Stimulated activated CD4-positive, alpha-beta T cell treated with anti-CD3 and anti-CD28 coated beads, Interleukin-12 subunit alpha, Interleukin-12 subunit beta, amount 100 ng/mL, for 48 hours (primary cell): ENCODE measurements around the gene GLIPR1L2.
"Not testable (repeated sequence)": the region's sequence is repeated elsewhere in the genome, so short reads cannot be mapped to it uniquely, and the experiment has no call there.

Experiments
- DNase-seq, 3 donors: peaks; one replicate each; pipeline ENCODE4 v3.0.0-alpha.2; 2020; ENCODE audit warnings: low read depth in 2 of 3, low spot score in 1 of 3

GLIPR1L2 gene

DNA sequence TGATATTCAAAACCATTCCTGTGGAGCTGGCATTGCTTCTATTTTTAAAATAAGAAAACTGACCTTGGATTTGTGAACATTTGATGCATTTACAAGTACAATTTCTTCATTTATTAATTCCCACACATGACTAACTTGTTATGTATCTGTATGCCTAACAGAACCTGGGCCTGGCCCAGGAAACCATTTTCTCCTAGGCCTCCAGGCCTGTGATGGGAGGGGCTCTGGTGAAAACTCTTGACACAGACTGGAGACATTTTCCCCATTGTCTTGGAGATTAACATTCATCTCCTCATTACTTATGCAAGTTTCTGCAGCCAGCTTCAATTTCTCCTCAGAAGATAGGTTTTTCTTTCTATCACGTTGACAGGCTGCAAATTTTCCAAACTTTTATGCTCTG lies 42.0 kb downstream of the GLIPR1L2 start:
- no peak for DNase-seq

DNA sequence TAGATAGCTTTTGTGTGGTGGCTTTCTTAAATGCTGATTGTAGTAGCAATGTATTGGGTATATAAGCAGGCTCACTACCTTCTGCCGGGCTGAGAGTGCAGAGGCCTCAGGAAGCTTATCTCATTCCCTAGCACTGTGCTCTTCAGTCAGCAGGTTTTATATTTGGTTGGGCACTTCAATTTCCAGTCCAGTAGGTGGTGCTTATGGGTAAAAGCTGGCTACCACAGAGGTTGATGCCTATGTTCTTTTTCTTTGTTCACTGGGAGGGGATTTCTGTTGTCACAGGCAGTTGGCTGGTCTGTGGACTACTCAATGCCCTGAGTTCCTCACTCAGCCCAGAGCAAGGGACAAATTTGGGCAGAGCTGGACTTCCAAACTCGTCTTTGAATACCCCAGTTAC lies 46.7 kb downstream of the GLIPR1L2 start:
- no peak for DNase-seq

DNA sequence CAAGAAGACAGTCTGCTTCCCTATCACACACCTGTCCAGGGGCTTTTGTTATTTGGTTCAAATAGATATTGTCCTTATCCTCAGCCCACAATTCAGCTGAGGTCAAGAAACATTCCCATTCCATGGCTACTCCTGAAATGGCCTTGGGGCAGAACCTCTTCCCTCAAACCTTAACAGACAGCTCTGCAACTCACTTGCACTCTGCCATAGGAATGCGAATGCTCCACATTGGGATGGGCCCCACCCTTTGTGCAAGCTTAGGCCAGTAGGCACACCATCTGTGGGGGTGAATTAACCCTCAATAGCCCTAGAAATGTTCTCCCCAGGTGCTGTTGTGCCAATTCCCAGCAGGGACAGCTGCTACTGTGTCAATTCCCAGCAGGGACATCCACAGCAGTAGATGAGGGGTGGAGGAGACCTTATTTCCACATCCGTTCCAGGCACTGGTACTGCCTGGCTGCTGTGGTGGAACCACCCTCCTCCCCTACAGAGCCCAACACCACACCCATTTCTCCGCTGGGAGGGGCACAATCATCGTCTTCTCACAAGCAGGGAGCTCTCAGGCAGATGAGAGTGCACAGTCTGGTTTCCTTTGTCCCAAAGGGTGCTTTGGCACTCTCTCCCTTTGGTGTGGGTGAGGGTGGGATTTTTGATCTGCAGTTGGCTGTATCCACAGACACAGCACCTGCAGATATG lies 47.3 kb downstream of the GLIPR1L2 start:
- DNase-seq: no peak

DNA sequence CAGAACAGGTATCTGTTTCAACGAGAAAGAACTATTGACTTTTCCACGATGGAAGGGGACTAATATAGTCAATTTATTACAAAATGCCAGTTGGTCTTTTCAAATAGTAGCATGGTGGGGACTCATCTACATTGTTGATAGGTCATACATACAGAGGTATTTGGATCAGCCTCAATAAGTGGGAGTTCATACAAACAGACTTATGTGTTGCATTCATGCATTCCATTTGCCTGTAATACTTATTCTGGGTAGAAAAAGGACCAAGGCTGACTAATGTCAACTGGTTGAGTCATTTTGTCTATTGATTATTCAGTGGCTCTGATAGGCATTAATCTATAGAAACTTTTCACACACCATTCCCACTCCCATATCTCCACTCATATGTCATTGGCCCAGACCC lies 48.2 kb downstream of the GLIPR1L2 start:
- no peak for DNase-seq

DNA sequence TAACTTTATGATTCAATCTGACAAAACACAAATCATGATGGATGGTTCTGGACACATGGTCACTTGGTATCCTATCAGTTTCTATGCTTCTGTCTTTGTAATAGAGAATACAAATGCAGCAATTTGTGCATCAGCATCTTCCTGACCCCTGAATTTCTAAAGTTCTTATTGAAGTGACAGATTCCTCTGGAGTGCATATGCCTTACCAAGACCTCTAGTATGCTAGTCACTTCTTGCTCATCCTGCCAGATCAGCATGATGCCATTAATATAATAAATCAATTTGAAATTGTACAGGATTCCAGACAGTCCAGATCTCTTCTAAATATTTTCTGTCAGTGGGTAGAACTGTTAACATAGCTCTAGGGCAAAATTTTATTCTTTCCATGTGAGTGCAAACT lies 49.0 kb downstream of the GLIPR1L2 start:
- DNase-seq: no peak

DNA sequence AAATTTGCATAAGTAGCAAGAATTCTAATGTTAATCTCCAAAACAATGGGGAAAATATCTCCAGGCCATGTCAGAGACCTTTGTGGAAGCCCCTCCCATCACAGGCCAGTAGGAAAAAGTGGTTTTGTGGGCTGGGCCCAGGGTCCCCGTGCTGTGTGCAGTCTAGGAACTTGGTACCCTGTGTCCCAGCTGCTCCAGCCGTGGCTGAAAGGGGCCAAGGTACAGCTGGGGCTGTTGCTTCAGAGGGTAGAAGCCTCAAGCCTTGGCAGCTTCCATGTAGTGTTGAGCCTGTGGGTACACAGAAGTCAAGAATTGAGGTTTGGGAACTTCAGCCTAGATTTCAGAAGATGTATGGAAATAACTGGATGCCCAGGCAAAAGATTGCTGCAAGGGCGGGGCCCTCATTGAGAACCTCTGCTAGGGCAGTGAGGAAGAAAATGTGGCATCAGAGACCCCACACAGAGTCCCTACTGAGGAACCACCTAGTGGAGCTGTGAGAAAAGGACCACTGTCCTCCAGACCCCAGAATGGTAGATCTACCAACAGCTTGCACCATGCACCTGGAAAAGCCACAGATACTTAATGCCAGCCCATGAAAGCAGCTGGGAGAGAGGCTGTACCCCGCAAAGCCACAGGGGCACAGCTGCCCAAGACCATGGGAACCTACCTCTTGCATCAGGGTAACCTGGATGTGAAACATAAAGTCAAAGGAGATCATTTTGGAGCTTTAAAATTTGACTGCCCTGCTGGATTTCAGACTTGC lies 51.0 kb downstream of the GLIPR1L2 start:
- not testable (repeated sequence) for DNase-seq

DNA sequence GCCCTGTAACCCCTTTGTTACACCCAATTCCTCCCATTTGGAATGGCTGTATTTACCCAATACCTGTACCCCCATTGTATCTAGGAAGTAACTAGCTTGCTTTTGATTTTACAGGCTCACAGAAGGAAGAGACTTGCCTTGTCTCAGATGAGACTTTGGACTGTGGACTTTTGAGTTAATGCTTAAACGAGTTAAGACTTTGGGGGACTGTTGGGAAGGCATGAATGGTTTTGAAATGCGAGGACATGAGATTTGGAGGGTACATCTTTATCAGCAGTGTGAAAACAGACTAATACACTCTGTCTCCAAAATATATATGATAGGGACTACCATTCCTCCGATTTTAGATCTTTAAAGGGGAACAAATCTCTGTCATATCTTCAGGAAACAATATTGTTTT lies 51.6 kb downstream of the GLIPR1L2 start:
- DNase-seq: not testable (repeated sequence)

DNA sequence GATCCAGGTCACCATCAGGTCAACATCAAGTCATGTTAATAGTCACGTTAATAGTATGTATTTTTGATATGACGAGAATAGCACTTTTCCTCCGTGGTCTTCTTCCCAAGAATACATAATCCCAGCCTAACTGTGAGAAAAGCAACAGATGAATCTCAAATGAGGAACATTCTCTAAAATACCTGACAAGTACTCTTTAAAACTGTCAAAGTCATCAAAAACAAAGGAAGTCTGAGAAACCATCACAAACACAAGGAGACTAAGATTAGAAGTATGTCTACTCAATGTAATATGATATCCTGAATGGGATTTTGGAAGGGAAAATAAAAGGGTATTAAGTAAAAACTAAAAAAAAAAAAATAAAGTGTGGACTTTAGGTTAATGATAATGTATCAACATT lies 52.8 kb downstream of the GLIPR1L2 start:
- no peak for DNase-seq

DNA sequence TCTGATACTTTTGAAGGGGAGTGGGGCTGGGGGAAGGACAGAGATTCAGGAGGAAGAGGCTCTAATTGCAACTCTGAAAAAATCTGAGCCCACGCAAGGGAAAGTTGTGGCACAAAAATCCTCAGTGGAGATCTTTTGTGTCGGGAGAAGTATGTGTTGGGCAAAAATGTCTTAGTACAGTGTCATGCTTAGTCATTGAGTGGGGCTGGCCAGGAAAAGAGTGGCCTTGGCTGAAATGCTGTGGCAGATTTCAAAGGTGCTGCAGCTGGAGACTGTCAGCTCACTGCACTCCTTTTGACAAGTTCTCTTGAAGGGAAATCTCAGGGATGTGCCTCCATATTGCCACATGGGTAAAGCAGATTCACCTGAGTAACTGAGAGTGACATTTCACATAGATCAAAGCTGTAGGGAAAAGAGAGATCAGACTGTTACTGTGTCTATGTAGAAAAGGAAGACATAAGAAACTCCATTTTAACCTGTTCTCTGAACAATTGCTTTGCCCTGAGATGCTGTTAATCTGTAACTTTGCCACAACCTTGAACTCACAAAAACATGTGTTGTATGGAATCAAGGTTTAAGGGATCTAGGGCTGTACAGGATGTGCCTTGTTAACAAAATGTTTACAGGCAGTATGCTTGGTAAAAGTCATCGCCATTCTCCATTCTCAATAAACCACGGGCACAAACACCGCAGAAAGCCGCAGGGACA lies 53.7 kb downstream of the GLIPR1L2 start:
- no peak for DNase-seq

DNA sequence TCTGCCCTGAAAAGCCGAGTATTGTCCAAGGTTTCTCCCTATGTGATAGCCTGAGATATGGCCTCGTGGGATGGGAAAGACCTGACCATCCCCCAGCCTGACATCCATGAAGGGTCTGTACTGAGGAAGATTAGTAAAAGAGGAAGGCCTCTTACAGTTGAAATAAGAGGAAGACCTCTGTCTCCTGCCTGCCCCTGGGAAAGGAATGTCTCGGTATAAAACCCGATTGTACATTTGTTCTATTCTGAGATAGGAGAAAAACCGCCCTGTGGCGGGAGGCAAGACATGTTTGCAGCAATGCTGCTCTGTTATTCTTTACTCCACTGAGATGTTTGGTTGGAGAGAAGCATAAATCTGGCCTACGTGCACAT lies 54.2 kb downstream of the GLIPR1L2 start:
- not testable (repeated sequence) for DNase-seq

DNA sequence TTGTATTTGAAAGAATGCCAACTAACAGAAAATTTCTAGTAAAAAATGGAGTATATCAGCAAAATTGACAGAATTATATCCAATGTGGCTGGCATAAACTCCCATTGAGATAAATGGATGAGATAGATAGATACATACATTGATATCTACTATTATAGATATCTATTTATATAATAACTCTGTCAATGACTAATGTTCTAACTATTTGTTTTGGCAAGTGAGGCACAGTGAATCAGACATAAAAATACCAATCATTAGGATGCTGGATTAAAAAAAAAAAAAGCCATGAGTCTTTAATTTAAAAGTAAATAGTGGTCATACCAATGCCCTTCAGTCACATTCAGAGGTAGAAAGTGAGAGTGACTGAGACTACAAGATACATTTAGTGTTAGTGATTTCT lies 56.0 kb downstream of the GLIPR1L2 start:
- DNase-seq: no peak

DNA sequence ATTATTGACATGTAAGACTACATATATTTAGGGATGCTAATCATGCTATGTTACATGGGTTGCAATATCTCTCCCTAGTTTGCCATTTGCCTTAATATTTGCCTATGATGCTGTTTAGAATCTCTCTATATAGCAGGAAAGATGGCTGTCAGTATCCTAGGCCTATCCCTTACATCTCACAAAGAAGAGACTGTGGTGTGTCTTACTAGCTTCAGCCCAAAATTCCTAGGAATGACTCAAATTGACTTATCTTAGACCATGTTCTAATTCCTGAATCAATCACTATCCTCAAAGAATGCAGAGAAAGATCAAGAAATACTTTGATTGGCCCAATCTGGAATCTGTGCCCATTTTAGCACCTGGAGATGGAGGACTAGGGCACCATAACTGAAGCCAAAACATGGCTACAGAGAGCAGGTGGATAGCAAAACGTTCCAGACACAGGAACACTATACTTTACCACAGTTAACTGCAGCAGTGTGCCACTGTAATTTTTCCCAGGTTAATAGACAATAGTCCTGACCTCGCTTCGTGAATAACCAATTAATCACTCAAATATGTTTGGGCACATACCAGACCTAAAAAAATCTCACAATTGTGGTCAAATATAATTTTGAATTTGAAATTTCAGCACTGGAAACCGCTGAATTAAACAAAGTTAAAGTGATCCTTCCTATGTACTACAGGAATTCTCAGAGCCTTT lies 57.0 kb downstream of the GLIPR1L2 start:
- no peak for DNase-seq

DNA sequence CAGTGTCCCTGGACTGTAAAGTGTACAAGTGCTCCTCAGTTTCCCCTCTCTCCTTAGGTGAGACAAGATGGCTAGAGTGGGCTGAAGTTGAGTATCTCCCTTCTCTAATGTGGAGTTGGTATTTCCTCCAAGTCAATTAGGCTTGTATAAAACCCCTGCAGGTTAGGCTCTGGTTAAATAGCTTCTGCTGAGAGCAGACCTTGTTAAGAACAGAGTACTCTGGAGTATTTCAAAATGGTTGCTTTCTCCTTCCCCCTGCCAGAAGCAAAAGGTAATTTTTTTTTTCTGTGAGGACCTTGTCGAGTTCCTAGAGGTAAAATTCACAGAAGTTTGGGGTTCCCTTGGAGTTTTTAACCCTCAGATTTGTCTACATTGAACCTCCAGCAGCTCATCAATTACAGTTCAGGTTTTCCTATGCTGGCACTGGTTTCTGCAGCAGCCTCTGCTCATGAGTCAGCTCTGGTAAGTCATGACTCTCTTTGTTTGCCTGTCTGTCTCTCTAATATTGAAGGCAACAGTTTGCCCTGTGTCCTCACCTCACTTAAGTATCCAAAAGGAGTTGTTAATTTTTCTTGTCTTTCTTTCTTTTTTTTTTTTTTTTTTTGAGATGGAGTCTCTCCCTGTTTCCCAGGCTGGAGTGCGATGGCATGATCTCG lies 61.9 kb downstream of the GLIPR1L2 start:
- DNase-seq: no peak

DNA sequence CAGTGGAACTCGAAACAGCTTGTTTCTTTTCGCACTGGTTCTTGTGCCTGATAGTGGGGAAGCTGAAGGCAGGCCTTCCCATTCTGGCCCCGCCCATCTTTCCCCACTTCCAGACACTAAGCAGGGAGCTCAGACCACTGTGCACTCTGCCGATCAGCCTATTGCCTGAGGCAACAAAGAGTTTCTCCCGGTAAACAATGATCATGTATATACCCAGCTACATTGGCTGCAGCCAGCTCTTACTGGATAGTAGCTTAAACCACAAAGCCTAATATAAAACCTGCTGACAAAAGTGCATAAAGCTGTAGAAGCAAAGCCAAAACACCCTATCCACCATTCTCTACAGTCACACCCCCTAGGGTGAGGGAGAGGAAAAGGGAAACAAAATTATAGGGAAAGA lies 65.0 kb downstream of the GLIPR1L2 start:
- DNase-seq: no peak

DNA sequence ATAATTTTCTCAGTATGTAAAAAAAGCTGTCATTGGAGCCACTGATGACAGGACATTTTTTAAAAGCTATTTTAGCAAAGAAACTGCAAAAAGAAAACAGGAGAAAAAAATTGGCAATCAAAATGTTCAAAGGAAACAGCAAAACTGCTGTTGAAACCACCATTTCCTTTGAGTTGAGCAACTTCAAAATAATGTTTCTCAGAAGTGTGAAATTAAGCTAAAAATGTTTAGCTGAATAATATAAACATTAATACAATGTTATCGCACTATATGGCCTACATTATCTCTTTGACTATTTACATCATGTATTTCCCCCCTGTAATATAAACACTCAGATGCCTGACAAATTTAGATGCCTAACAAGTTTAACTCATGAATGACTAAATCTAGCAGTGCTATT lies 66.3 kb downstream of the GLIPR1L2 start:
- no peak for DNase-seq

DNA sequence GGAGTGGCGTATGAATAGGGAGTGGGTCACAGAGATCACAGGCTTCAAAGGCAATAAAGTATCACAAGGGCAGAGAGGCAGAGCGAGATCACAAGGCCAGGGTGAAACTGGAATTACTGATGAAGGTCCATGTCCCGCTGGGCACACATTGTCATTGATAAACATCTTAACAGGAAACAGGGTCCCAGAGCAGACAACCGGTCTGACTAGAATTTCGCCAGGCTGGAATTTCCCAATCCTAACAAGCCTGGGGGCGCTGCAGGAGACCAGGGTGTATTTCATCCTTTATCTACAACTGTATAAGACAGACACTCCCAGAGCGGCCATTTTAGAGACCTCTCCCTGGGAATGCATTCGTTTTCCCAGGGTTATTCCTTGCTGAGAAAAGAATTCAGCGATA lies 67.0 kb downstream of the GLIPR1L2 start:
- not testable (repeated sequence) for DNase-seq

DNA sequence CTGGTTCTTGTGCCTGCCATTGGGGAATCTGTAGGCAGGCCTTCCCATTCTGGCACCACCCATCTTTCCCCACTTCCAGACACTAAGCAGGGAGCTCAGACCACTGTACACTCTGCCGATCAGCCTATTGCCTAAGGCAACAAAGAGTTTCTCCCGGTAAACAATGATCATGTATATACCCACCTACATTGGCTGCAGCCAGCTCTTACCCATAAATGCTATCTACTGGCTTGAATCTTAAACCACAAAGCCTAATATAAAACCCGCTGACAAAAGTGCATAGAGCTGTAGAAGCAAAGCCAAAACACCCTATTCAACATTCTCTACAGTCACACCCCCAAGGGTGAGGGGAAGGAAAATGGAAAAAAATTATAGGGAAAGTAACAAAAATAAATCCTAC lies 68.9 kb downstream of the GLIPR1L2 start:
- no peak for DNase-seq

DNA sequence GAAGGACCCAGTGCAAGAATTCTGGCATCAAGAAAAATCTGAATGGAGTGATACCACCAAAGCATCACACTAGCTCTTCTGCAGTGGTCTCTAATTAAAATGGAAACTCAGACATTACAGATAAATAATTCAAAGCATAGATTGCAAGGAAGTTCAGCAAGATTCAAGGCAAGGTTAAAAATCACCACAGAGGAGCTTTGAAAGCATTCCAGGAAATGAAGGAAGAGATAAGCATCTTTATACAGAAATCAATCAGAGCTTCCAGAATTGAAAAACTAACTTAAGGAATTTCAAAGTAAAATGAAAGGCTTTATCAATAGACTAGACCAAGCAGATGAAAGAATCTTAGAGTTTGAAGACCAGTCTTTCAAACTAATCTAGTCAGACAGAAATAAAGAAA lies 69.3 kb downstream of the GLIPR1L2 start:
- no peak for DNase-seq

DNA sequence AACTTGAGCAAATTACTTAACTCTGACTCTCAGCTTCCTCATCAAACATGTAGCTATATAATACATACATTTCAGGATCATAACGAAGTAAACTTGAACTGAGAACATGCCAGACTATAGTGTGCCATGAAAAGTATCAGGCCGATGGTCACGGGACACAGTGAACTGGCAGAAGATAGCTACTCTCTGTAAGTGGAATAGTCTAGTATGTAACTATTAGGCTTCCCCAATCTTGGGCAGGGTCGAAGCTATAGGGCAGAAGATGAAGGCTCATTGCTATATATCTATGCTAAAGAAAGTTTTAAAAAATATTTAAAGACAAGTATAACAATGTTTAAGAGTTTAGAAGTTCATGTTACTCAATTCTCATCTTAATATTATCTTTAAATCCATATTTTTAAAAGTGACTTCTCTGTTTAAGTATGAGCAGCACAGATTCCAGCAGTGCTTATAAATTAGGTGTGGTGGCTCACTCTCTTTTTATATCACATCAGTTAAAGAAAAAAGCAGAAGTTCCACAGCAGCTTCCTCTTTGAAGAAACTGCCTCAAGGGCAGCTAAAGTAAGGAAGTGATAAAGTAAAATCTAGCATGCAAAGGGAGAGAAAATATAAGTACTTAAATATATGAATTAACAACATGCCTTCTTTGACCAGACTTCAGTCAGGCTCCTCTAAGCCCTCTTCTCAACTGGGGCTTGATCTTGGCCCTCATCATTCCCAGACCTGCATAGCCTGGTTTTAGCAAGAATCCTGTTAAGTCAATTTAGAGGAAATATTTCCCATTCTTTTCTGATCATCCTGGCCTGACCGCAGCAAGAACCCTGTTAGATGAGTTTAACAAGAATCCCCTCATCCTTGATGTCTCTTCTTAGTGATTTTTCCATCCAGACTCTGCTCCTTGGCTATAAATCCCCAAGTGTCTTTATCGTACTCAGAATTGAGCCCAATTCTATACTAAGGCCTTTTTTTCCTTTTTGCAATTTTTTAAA lies 81.3 kb downstream of the GLIPR1L2 start:
- no peak for DNase-seq

DNA sequence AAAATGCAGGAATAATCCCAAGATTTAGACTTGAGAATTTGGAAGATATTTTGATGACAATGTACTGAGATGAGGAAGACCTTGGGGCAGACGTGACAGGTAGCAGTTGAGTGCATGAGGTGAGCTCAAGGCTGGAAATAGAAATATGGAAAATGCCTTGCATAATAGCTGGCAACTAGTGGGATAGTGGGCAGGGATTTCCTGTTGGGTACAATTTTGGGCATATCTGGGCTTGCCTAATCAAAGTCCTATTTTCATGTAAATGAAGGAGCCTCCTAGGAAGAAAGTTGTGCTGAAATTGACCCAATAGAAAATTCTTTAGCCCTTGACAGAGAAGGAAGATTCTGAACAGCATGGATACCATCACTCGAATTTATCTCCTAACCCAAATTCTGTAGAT lies 83.2 kb downstream of the GLIPR1L2 start:
- no peak for DNase-seq
